VCaP (cell line): ENCODE results near the gene TMTC1.
A peak's percentile ranks its signal among the peaks of the same experiment; 100 is the strongest.

Experiments used
- H3K27ac ChIP-seq: fragments of 450-650 bp; 2 replicates; pipeline ENCODE4 v1.5.1; 2017
- TF ChIP-seq, protein P1 (sequence below): fragments of 450-650 bp; conservative IDR thresholded peaks from 2 replicates; pipeline ENCODE4 v1.5.1; 2017; ENCODE audit warnings: mild to moderate bottlenecking, moderate library complexity

TMTC1 gene

DNA sequence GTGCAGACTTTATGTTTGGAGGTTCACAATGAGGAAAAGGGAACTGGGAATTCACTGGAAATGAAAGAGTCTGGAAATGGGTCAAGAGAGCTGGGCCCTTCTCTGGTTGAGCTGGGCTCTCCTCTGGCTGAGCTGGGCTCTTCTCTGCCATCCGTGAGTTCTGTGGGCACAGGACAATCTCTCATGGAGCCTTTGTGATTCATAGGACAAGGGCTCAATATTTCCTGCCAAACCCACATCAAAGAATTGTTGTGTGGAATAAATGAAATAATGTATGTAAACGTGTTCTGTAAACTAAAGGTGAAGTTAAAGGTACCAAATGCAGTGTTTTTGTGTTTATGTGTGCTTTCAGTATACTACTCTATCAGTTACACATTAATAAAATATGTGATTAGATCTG, 190.7 kb downstream of the TMTC1 start:
- TF ChIP-seq, protein P1, sequence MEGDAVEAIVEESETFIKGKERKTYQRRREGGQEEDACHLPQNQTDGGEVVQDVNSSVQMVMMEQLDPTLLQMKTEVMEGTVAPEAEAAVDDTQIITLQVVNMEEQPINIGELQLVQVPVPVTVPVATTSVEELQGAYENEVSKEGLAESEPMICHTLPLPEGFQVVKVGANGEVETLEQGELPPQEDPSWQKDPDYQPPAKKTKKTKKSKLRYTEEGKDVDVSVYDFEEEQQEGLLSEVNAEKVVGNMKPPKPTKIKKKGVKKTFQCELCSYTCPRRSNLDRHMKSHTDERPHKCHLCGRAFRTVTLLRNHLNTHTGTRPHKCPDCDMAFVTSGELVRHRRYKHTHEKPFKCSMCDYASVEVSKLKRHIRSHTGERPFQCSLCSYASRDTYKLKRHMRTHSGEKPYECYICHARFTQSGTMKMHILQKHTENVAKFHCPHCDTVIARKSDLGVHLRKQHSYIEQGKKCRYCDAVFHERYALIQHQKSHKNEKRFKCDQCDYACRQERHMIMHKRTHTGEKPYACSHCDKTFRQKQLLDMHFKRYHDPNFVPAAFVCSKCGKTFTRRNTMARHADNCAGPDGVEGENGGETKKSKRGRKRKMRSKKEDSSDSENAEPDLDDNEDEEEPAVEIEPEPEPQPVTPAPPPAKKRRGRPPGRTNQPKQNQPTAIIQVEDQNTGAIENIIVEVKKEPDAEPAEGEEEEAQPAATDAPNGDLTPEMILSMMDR = no peak
- no peak overlapping the region for H3K27ac ChIP-seq

DNA sequence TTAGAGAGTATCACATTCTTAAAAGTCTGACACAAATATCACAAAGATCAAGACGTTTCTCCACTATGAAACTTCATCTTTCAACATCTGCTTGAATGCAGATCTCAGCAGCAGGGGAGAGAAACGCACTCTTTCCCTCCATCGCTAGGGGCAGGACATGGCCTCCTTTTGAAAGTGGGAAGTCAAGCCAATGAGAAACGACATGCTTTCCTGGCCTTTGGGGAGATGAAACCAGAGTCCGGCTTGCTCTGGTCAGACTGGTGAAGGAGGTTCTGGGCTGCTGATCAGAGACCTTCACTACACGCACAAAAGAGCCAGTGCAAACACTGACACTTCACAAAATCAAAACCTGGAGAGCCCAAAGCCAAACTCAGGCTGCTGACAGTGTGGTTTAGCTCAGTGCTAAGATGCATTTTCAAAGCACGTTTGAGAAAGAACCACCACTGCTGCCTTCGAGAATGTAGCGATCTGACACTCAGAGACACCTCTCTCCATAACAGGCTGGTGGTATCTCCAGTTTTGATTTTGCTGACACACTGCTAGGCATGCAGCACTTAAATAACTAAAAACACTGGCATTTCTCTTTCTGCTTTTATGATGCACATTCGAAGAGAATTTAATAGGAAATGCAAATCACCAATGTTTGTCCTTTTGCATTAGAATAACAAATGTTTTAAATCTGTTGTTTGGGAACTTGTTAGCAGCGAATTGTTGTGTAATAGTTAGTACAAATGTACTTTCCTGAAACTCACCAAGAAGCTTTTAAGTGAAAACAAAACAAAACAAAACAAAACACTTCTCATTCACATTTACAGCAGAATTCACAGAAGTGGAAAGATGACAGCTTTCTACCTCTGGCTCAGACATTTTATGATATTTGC, 192.4 kb downstream of the TMTC1 start:
- TF ChIP-seq, protein P1 = no peak
- H3K27ac ChIP-seq = 0 out of 2 replicates have a peak overlapping the region, but pooled peaks have one; percentile 13

DNA sequence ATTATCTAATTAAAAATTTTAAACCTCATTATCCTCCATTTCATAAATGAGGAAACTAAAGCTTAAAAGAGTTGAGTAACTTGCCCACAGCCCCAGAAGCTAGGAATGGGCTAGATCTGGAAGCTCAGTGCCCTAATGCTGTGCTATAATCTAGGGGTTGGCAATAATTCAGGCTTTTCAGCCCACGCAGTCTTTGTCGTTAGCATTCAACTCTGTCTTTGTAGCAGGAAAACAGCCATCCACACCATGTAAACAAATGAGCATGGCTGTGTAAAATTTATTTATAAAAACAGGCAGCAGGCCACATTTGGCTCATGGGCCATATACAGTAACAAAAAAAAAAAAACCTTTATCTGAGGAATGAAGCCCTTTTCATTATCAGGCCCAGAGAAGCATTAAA, 193.9 kb downstream of the TMTC1 start:
- H3K27ac ChIP-seq = no peak overlapping the region
- TF ChIP-seq, protein P1 = no peak

DNA sequence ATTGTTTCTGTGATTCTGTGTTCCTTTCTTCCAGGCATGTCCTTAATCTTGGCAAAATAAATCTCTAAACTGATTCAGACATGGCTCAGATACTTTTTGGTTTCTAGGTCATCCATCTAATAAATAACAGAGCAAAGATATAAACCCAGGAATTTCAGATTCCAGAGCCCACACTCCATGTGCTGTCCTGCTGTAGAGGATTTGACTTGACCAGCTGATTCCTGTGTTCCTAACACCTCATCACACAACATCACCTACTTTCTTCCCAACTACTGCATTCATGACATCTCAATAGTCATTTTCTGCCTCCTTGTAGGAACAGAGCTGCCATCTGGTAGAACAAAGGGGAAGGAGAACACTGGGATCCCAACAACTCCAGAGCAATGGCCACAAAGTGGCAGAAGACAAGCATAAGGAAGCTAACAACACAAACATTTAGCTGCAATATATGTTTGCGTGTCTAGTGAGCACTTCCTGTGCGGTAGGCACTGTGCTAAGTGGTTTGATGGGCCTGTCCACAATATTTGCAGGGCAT, 194.4 kb downstream of the TMTC1 start:
- TF ChIP-seq, protein P1 = no peak
- no peak overlapping the region for H3K27ac ChIP-seq

DNA sequence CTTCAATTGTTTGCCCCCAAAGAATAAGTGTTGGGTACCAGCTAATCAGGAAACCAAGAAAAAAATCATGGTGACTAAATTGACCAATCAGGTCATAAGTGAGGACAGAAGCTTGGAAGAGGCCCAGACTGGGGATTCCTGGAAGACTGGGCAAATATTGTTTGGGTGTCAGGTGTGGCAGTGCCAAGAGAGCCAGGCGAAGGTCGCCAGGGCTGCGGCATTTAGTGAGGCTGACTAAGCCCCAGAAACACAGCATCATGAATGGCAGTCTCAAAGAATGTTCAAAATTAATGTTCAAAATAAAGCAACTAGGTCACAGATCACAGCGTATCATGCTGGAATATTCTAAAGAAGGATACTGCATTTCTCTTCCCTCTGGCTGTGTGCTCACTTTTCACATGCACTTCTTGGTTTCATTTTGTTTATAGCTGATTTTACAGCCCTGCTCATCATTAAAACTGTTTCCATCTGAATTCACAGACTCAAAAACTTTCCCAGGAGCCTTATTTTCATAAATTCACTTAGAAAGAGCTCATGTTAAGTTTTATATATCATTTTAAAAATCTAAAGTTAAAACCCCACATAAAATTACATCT, 201.0 kb downstream of the TMTC1 start:
- peak overlapping the region; percentile 79 for H3K27ac ChIP-seq
- TF ChIP-seq, protein P1 = no peak

DNA sequence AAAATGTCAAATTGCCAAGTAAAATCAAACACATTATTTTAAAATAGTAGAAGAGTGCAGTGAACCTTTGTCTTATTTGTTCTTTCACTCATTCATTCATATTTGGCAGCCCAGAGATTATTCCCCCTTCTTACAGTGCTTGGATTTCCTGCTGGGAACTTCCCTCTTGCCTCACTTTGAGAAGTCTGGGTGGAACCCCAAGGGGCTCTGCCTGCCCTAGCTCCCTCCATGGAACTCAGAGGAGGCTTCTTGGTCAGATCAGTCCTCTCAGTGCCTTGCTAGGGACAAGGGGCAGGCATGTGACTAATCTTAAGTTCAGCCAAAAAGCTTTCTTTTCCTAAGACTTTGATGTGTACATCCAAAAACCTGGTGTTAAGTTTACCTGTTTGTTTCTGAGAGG, 201.6 kb downstream of the TMTC1 start:
- TF ChIP-seq, protein P1 = no peak
- H3K27ac ChIP-seq = peak overlapping the region; percentile 79

DNA sequence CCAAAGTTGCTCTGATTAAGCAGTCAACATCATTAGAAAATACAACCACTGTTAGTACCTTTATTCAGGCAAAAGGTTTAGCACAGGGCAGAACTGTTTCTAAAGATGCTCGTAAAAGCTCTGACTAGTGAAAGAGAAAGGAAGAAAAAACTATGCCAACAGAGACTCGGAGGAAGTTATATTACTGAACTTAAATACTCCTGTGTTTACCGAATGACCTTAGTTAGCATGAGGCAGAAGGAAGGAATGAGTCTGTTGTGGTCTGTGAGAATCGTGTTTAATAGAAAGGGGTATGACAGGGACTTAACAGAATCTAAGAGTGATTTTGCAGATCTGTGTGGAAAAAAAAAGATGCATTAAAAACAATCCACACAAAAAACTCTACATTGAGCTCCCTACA, 202.1 kb downstream of the TMTC1 start:
- TF ChIP-seq, protein P1 = no peak
- peak overlapping the region; percentile 79 for H3K27ac ChIP-seq
